Ovary (tissue), 10 donors: ENCODE data around the gene NIPSNAP2. TPM values are rescaled to one million over a fixed set of nuclear protein-coding genes. Genes with fewer than 3 reads are reported as not detected.

Experiments used
- DNase-seq, 5 donors: peaks; one replicate each; pipeline ENCODE4 v3.0.0-alpha.2; 2019 to 2020
- H3K27ac ChIP-seq, 2 donors: fragments of 200-600 bp; one replicate each; pipeline versions ENCODE4 v1.5.1 to v1.8.0; 2019 to 2022
- H3K27me3 ChIP-seq: fragments of 200-600 bp; one replicate; pipeline ENCODE4 v1.8.0; 2022
- H3K36me3 ChIP-seq: fragments of 200-600 bp; sonication (generic); one replicate; pipeline ENCODE4 v1.5.1; 2019
- H3K4me1 ChIP-seq: one replicate; pipeline ENCODE4 v1.8.1; 2013; ENCODE audit warnings: mild to moderate bottlenecking, moderate library complexity; ENCODE audit not compliant: insufficient read depth
- H3K4me3 ChIP-seq: fragments of 200-600 bp; sonication (generic); one replicate; pipeline ENCODE4 v1.5.1; 2017
- H3K9me3 ChIP-seq, 2 donors: fragments of 200-600 bp in 1 of 2; sonication (generic) in 1 of 2; one replicate each; pipeline versions ENCODE4 v1.5.1 to v1.8.1; 2013 to 2019; ENCODE audit warnings: mild to moderate bottlenecking in 1 of 2, moderate library complexity in 1 of 2
- EP300 ChIP-seq: sonication (generic); formaldehyde crosslinking; IDR thresholded peaks from one replicate; pipeline ENCODE4 v1.6.1; 2017; ENCODE audit warnings: antibody characterized with exemption
- POLR2A ChIP-seq: fragments of 450-650 bp; IDR thresholded peaks from one replicate; pipeline ENCODE4 v1.6.1; 2017; ENCODE audit warnings: antibody characterized with exemption, mild to moderate bottlenecking, moderate library complexity
- WGBS, 3 donors: extraction: QIAGEN DNeasy Blood & Tissue Kit in 1 of 3; methylation state at CpG; one replicate each; pipeline versions ENCODE4 v1.1.5 to v1.1.7; 2013 to 2017; 5-methylcytosine and 5-hydroxymethylcytosine counted together
- intact Hi-C, 4 donors: fragments of 100-400 bp; cut with DNase I; formaldehyde crosslinking; loops; one replicate each; pipeline versions ENCODE4 v1.11.0 to v1.15.1; 2022 to 2023
- long read RNA-seq, 3 donors: library from polyadenylated mRNA in 2 of 3; unstranded in 2 of 3; transcript quantifications; one replicate each; pipeline ENCODE4 v2.0.0 and lab custom pipeline, GENCODE V29; 2021 to 2026
- polyA plus RNA-seq, 2 donors: library from polyadenylated mRNA; stranded (reverse); fragments of 200-250 nt in 1 of 2; fragments of 350-450 nt in 1 of 2; fragmentation: Illumina TruSeq in 1 of 2; extraction: RNeasy Lipid Tissue Mini Kit (QIAGEN cat#74804) in 1 of 2; gene quantifications; one replicate each; pipeline ENCODE4 v1.2.3, GENCODE V29; 2013 to 2014
- total RNA-seq, 7 donors: library from RNA; depleted of rRNA in 2 of 7; stranded (reverse); fragments of >200 nt in 2 of 7; fragmentation: NEBNext Ultra II Directional in 3 of 7; extraction: Animal tissue kit (Norgen Biotek cat#: 25700) in 3 of 7; gene quantifications; one replicate each; pipeline versions ENCODE4 v1.1.0 to v1.2.4, GENCODE V29; 2016 to 2023
- TF ChIP-seq, protein P1 (sequence below), 3 donors: fragments of 450-650 bp in 2 of 3; fragments of 200-600 bp in 1 of 3; IDR thresholded peaks; one replicate each; pipeline versions ENCODE4 v1.5.1 to v1.8.0; 2016 to 2022; ENCODE audit warnings: antibody characterized with exemption in 3 of 3, mild to moderate bottlenecking in 1 of 3
- donor health status: DM: no; HTN: no; CAD: no; lungs with moderate emphysema.
- donor health status: DM: no; HTN: no; CAD: no.
- donor health status: Bipolar disorder and iron deficiency.
- donor health status: DM: yes; HTN: yes; CAD: no.
- donor health status: DM: no; HTN: no; CAD: no.
- donor health status: DM: yes; HTN: yes; CAD: no.

NIPSNAP2 gene
- total RNA-seq (10 to 100 TPM; 51.5 to 78.5 (median 56.9) TPM), polyA plus RNA-seq (10 to 100 TPM; 41.0 to 67.9 TPM)
- long read RNA-seq, donor 1, full-length matches to known transcripts = 187 of 230 reads
- long read RNA-seq, donor 1, partial matches to known transcripts = 26 of 230 reads
- long read RNA-seq, donor 1, other reads (novel, unspliced or antisense) = 17 of 230 reads
- long read RNA-seq, donor 2, transcript NIPSNAP2-201 (10 exons, 1,999 nt) = major isoform, 21 of 70 reads
- long read RNA-seq, donor 2, partial matches to known transcripts = 48 of 70 reads
- long read RNA-seq, donor 2, other reads (novel, unspliced or antisense) = 0 of 70 reads
- long read RNA-seq, donor 3, transcript NIPSNAP2-201 (10 exons, 1,999 nt) = major isoform, 115 of 136 reads
- long read RNA-seq, donor 3, partial matches to known transcripts = 7 of 136 reads
- long read RNA-seq, donor 3, other reads (novel, unspliced or antisense) = 12 of 136 reads

DNA sequence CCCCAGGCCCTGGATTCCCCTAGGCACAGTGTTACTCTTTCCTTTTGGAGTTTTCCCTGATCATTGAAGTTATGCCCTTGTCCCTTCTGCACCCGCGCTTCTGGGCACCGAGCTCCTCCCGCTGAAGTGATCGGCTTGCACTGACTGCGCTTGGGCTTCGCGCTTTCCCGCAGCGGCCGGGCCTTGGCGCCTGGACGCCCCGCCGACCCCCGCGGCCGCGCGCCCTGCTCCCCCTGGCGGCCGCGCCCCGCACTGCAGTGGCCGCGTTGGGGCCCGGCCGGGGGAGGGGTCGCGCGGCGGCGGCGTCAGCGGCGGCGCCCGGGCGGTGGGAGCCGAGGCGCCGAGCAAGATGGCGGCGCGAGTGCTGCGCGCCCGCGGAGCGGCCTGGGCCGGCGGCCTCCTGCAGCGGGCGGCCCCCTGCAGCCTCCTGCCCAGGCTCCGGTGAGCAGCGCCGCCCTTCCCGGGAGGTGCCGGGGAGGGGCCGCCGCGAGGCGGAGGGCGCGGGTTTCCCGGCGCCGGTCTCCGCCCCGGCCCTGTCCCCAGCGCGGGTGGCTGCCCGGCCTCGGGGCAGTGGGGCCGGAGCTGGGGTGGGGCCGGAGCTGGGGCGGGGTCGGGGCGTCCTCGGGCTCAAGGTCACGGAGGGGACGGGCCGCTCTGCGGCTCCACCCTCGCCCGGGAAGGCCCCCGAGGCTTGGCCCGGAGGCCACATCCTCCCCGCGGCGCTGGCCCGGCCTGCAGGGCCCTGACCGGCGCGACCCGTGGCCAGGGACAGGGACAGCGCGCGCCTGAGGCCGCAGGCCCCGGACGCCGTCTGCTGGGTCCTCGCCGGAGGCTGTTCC, at the start of gene NIPSNAP2:
Gene NIPSNAP2 (plus strand): TSS at position 325 of the 839 bp plus-strand sequence. CDS start 25 bp downstream, at position 350.
- 0 to 1% (median 1%) methylated on average over 76 to 105 of the region's 105 CpGs for WGBS, 3 donors
- Histone ChIP-seq H3K27ac (peak within 1 kb of the TSS; percentile 97 to 99), H3K9me3 (no peaks in the 10 kb centered on the region), H3K36me3 (no peaks in the 10 kb centered on the region), H3K27me3 (no peaks in the 10 kb centered on the region), H3K4me3 (peak within 1 kb of the TSS; percentile 71), H3K4me1 (peaks cover 7% of the 10 kb centered on the region)
- intact Hi-C loops = loop anchor here in 3 of 4 donors (5.0 to 10.0 kb wide), 4 partner anchors 80 to 320 kb away; partner anchors contain the start of gene ZNF713 (in 1 of the 3)
- TF ChIP-seq, protein P1, sequence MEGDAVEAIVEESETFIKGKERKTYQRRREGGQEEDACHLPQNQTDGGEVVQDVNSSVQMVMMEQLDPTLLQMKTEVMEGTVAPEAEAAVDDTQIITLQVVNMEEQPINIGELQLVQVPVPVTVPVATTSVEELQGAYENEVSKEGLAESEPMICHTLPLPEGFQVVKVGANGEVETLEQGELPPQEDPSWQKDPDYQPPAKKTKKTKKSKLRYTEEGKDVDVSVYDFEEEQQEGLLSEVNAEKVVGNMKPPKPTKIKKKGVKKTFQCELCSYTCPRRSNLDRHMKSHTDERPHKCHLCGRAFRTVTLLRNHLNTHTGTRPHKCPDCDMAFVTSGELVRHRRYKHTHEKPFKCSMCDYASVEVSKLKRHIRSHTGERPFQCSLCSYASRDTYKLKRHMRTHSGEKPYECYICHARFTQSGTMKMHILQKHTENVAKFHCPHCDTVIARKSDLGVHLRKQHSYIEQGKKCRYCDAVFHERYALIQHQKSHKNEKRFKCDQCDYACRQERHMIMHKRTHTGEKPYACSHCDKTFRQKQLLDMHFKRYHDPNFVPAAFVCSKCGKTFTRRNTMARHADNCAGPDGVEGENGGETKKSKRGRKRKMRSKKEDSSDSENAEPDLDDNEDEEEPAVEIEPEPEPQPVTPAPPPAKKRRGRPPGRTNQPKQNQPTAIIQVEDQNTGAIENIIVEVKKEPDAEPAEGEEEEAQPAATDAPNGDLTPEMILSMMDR (IDR thresholded peaks at IDR 0.05) = peak in 2 of 3 donors; percentile 49 to 68
- no peak for TF ChIP-seq EP300
- TF ChIP-seq POLR2A = no peak
- peak; percentile 64 to 80 (median 72) for DNase-seq

DNA sequence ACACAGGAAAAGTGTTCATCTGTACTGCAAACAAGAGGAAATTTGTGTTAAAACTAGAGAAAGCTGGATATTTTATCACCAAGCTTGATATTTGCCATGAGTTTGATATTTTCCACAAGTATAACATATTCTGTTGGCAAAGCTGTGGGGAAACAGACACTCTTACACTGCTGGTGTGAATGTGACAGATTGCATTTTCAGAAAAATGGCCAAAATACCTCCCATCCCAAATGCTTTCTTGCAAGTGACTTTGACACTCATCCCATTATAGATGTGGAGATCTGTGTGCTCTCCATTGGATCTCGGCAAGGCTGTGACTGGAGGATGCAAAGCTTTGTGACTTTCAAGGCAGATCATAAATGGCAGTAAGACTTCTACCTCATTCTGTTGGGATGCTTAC, 46.6 kb upstream of the NIPSNAP2 start:
- Histone ChIP-seq H3K36me3 (no peaks in the 10 kb centered on the region), H3K4me1 (no peaks in the 10 kb centered on the region)
- WGBS, 3 donors = 95 to 100% (median 96%) methylated on average over 1 of the region's 1 CpG

DNA sequence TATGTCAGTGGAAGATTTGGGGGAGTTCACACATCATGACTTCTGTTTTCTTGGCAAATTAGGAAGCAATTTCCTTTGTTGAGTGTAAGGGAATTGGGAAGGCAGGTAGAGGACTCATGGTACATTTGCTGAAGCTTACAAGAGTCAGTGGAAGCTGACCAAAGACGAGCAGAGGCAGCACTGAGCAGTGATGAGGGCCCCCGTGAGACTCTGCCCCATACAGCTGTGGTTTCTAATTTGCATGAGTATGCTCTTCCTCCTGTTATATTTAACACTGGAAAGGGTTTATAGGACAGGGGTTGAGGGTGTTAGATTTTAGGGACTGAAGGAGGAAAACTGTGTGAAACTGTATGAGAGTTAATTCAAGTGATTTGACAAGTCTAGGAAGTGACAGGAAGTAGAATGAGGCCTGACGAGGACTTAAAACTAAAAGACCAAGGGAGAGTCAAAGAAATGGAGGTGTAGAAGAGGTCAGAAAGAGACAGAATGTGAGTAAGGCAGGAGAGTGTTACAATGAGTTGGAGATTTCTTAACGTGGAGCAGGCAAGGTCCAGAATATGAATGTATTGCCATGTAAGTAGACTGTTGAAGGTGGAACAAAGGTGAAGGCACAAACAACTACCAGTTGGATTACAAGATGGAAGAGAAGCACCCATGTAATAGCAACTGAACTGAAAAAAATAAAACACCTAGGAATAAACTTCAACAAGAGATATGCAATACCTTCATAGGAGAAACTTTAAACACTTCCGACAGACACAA, 36.2 kb upstream of the NIPSNAP2 start:
- no peaks in the 10 kb centered on the region for H3K27me3 ChIP-seq
- no peaks in the 10 kb centered on the region for H3K36me3 ChIP-seq
- no peak overlapping the region for H3K4me3 ChIP-seq
- H3K4me1 ChIP-seq = no peaks in the 10 kb centered on the region
- WGBS, 3 donors = 89 to 92% (median 90%) methylated on average over 5 of the region's 5 CpGs
- TF ChIP-seq EP300 (no peak), POLR2A (no peak)
- TF ChIP-seq, protein P1 (IDR thresholded peaks at IDR 0.05) = no peak
- peaks cover 0 to 5% of the 10 kb centered on the region in 2 donors for H3K9me3 ChIP-seq
- intact Hi-C loops = no loop called here
- H3K27ac ChIP-seq = no peak overlapping the region
- DNase-seq = no peak

More for the DNA sequence above, 46.6 kb upstream of the NIPSNAP2 start:
- intact Hi-C loops = no loop called here
- no peak overlapping the region for H3K4me3 ChIP-seq
- H3K9me3 ChIP-seq = no peaks in the 10 kb centered on the region
- H3K27ac ChIP-seq = no peak overlapping the region
- no peak for DNase-seq
- H3K27me3 ChIP-seq = no peaks in the 10 kb centered on the region
- TF ChIP-seq EP300 (no peak), POLR2A (no peak)
- TF ChIP-seq, protein P1 (IDR thresholded peaks at IDR 0.05) = no peak
